VCaP (cell line): ENCODE measurements around the gene GTF3C1.

ENCODE experiments used
- H3K27ac ChIP-seq: fragments of 450-650 bp; 2 replicates; pipeline ENCODE4 v1.5.1; 2017
- TF ChIP-seq, protein P1 (sequence below): fragments of 450-650 bp; conservative IDR thresholded peaks from 2 replicates; pipeline ENCODE4 v1.5.1; 2017; ENCODE audit warnings: mild to moderate bottlenecking, moderate library complexity

GTF3C1 gene

DNA sequence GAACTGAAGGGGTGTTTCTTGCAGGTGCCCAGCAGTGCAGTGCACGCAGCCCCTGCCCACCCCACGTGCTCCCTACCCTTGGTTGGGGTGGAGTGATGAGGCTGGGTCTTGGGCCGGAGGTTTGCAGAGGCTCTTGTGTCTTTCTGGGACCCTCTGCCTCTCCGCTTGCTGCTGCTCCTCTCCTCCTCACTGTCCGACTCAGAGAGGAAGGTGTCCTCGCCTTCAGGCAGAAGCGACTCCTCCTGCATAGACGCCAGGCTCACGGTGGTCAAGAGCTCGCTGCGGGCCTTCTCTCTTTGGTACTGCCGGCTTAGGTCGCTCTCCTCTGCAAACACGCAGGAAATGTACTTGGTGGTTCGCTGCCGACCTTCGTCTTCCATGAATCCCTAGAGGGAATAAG lies 42.9 kb downstream of the GTF3C1 start:
- TF ChIP-seq, protein P1, sequence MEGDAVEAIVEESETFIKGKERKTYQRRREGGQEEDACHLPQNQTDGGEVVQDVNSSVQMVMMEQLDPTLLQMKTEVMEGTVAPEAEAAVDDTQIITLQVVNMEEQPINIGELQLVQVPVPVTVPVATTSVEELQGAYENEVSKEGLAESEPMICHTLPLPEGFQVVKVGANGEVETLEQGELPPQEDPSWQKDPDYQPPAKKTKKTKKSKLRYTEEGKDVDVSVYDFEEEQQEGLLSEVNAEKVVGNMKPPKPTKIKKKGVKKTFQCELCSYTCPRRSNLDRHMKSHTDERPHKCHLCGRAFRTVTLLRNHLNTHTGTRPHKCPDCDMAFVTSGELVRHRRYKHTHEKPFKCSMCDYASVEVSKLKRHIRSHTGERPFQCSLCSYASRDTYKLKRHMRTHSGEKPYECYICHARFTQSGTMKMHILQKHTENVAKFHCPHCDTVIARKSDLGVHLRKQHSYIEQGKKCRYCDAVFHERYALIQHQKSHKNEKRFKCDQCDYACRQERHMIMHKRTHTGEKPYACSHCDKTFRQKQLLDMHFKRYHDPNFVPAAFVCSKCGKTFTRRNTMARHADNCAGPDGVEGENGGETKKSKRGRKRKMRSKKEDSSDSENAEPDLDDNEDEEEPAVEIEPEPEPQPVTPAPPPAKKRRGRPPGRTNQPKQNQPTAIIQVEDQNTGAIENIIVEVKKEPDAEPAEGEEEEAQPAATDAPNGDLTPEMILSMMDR = no peak
- no peak overlapping the region for H3K27ac ChIP-seq

DNA sequence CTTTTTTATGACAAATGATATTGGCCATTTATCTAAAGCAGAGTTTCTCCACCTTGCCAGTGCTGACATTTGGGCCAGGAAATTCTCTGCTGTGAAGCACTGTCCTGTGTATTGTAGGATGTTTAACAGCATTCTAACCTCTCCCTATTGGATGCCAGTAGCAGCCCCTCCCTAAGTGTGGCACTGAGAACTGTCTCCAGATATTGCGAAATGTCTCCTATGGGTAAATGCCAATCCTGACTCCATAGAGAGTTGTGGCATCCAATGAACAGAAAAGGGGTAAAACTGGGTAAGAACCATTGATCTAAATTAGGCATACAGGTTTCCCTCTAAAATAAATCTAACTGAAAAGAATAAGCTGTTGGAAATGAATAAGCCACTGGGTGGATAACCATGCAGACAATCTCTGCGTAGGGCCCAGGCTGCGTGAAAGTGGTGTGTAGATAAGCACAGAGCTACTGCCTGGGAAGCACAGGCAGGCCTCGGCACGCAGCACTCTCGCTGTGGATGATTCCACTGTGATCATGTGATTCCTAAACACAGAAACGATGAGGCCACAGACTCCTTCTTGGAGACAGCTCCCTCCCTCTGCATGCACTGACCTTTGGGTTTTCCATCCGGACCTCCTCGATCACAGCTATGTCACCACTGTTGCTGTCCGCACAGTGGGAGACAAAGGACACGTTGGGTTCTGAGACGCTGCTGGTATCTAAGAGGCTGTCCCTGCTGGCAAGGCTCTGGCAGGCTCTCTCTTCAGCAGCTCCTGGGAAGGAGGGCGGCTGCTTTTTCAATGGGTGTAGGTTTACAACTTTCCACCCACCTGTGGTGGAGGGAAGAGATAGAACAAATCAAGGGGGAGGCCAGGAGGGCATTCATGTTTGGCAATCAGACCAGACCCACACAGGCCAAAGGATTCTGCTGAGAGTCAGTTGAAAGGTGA lies 44.1 kb downstream of the GTF3C1 start:
- TF ChIP-seq, protein P1 = no peak

DNA sequence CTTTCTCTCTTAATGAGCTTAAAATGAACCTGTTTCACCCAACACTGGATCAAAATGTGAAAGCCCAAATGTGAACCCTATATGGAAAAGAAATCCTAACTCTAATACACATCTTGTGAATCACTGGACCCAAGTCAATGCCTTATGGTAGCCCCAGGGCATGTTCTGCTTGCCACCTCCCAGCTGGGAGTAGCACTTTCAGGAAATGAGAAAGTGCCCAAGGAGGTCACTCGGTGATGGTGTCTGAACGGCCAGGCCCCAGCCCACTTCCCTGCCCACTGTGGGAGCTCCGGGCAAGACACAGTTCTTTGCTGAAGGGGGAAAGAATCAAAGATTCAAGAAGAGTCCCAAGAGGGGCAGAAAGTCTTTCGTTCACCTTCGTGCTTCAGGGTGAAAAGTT lies 46.1 kb downstream of the GTF3C1 start:
- no peak overlapping the region for H3K27ac ChIP-seq
- TF ChIP-seq, protein P1 = no peak

More for the DNA sequence above, 44.1 kb downstream of the GTF3C1 start:
- H3K27ac ChIP-seq = no peak overlapping the region

DNA sequence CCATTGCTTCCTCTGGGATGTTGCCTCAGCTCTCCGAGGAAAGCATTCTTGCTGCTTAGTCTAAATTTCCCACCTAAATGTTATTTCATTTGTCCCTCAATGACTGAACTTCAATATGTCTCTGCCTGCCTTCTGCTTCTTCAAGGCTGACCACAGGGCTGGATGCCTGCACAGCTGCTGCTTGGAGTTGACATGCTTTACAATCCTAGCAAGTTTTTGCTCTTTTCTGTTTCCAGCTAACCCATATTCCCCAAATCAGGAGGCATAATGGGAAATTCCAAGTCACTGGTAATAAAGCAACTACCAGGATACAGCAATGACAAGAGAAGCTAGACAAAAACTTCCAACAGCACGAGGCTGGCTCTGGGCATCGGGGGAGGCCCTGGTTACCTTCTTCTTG lies 48.9 kb downstream of the GTF3C1 start:
- TF ChIP-seq, protein P1 = no peak
- H3K27ac ChIP-seq = no peak overlapping the region

DNA sequence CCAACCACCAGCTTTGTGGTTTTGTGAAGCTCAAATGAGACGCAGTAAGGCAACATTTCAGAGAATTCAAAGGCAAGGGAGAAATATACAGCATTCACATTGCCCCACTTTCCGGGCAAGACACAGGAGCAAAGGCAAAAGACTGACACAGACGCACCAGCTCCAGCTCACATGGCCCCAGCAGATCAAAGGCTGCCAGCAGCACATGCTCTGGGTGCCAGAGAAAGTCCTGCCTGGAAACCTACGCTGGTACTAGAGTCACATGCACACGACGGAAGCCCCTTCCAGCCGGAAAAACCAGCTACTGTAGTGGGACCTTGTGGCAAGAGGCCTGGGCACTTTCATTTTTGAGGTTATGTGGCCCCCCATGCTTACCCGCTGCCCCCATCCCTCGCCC lies 50.1 kb downstream of the GTF3C1 start:
- TF ChIP-seq, protein P1 = no peak
- no peak overlapping the region for H3K27ac ChIP-seq

DNA sequence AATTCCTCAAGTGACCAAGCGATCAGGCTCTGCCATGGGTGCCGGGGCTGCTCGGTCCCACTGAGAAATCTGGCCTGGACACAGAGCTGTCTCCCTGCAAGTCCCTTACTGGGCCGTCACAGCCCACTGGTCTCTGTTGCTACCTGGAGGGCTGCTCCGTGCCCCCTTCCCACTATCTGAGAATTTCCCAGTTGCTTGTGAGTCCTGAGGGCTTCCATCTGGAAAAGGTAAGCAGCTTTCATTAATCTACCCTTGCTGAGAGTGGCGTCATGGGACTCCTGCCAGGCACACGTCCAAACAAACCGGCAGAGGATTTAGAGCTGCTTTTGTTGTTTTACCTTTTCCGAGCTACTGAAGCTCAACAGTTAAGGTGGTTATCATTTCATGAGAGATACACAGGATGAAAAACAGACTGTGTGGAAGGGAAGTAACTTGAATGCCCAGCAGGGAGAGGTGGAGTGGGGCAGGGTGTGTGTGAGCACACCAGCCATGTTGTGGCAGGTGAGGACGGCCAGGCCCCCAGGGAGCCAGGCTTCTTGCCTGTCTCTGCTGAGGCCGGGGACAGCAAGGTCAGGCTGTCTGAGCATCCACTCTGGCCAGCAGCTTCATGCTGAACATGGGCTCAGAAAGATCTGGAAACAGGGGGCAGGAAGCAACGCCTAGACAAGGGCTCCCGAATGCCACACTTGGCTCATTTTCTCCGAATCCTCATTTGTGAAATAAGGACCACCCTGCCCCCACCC lies 50.6 kb downstream of the GTF3C1 start:
- no peak overlapping the region for H3K27ac ChIP-seq
- TF ChIP-seq, protein P1 = no peak
